NCI-H748 (cell line): ENCODE results near the gene GDF2.
A peak's percentile ranks its signal among the peaks of the same experiment; 100 is the strongest.

Experiments
- DNase-seq: peaks from one replicate; lab custom pipeline; 2025; ENCODE audit not compliant: unreplicated experiment; lab: John Stamatoyannopoulos, UW

Gene GDF2

DNA sequence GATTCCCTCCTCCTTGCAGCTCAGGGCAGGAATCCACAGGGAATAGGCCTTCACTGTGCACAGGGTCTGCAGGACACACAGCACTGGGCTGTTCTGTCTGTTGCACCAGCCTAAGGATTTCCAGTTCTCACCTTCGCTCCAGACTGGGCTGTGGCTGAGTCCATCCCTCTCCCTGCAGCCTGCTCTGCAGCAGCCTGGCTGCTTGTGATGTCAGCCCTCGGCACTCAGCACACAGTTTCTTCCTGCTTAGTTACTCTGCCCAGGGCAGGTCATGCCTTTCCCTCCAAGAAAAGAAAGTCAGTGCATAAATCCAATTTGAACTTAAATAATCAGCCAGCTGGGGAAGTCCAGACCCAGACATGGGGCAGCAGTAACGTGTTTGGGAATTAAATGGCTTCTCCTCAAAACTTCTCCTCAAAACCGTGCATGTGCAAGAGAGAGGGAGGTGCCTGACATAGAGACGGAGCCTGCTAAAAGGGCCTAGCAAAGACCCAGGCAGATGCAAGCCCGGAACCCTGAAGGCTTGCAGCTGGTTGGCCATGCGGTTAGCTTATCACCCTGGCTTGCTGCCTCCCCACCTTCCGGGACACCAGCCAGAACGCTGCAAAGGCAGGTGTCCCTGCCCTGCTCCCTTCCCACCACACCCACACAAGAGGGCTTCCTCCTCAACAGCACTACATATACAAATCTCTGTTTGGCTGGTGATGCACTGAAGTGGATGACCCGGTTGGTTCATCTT is 10.9 kb upstream of the GDF2 start:
- DNase-seq: peak; percentile 35

DNA sequence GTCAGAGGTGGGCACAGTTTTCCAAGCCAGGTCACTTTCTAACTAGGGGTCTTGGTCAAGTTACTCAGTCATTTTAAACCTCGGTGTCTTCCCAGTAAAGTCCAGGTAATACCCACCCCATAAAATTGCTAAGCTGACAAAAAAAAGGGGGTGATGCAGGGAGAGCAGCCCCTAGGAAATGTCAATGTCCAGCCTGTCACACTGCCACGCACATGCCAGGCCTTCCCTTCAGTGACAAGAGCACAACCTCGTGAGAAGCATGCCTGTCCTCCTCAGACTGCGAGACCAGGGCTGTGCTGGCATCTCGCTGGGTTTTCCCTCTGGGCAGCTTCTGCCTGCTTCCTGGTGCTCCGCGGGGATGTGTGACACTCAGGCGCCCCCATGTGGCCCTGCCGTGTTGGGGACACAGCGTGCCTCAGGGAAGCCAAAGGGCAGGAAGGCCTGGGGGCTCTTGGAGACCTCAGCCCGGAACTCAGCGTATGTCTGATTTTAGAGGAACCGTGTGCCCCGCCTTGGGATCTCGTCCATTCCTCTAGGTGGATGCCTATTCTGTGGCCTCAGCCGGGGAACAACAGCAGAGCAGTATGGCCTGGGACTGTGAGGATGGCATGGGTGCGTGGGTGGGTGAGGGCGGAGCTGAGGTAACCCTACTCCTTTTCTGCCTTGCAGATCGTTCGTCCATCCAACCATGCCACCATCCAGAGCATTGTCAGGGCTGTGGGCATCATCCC is 10.2 kb upstream of the GDF2 start:
- DNase-seq: peak; percentile 61

DNA sequence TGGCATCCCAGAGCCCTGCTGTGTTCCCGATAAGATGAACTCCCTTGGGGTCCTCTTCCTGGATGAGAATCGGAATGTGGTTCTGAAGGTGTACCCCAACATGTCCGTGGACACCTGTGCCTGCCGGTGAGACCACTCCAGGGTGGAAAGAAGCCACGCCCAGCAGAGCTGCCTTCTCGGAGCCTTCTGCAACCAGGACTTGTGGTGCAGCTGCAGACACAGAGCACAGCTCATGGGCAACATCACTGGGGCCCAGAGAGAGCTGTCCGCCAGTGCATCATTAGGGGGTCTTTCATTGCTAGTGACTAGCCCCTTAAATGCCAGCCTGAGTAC is 9.6 kb upstream of the GDF2 start:
- DNase-seq: no peak

DNA sequence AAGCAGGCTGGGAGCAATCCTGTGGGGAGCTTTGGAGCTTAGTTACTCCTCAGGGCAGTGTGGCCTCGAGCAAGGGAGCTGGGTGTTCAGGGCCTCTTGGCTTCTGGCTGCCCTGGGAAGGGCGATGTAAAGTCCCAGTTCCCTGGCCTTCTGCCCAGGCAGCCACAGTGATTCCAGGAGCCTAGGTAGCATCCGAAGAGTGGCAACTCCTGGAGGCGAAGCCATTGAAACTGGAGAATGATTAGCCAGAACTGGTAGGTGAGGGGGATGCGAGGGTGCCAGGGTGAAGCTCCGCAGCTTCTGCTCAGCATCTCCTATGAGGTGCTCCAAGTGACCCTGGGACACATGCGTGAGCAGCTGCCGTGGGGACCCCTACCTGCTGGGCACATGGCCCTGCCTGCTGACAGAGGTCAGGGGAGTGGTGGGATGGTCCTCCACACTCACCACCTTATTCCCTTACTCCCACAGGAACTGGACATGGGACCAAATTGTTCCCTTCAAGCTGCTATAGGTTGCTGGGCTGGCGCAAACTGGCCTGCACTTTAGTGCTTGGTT is 7.8 kb upstream of the GDF2 start:
- DNase-seq: no peak

DNA sequence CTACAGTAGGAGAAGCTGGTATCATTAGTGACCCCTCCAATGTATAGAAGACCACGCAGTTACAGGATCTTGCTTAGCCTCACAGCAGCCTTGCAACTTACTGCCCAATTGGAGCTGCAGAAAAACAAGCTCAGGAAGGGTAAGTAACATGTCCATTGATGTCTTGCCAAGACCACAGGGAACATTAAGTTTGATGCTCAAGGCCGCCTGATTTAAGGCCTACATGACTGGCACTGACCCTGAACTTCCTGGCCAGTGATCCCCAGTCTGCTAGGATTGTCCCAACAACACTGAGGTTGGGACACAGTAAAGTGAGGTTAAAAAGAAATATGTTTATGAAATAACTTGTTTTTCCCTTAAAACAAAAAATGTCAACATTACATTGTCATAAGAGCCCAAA is 6.8 kb upstream of the GDF2 start:
- no peak for DNase-seq

DNA sequence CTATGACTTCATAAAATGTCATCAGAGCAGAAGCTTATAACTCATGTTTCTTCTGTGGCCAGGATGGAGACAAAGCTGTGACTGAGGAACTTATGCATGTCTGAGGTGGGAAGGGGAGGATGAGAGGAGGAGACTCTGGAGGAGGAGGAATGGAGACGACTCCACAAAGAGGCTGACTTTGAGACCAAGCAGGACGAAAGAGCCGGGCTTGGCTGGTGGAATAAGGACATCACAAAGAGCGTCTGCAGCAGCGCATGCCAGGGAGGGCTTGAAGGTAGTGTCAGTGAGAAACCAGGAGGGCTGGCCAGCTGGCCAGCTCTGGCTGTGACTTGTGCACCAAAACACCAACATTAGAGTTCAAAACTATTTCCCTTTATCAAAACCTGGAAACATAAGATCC is 6.1 kb upstream of the GDF2 start:
- DNase-seq: no peak

DNA sequence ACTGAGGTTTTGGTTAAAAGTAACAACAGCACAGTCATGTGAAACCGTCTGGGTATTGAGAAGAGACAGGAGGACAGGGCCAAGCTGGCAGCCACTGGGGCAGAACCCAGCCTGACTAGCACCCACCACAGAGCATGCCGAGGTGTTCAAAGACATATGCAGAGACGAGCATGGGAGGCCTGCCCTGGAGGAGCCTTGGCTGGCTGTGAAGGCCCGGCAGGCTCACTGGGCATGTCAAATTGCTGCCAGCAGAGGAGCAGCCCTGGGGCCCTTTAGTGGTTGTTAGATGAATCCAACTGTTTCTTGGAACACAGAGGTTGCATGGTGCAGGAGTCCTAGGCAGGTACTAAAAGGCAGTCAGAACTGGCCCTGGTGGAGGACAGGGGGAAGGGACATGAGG is 5.0 kb upstream of the GDF2 start:
- DNase-seq: no peak

DNA sequence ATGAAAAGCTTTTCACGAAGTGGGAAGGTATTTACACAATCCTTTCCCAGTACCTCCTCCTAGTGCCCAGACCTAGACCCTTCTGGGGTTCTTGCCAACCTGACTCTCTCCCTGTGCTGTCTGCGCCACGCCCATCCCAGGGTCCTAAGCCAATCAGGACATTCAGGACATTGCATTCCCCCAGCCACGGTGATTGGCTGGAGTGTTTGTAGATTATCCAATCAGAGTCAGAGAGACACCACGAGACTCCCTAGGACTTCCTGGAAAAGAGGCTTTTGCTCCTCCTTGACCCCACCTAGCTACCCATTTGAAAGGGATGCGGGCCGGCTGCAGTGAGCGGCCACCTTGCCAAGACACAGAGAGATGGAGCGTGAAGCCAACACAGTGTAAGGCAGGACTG is 3.5 kb upstream of the GDF2 start:
- DNase-seq: peak; percentile 29

DNA sequence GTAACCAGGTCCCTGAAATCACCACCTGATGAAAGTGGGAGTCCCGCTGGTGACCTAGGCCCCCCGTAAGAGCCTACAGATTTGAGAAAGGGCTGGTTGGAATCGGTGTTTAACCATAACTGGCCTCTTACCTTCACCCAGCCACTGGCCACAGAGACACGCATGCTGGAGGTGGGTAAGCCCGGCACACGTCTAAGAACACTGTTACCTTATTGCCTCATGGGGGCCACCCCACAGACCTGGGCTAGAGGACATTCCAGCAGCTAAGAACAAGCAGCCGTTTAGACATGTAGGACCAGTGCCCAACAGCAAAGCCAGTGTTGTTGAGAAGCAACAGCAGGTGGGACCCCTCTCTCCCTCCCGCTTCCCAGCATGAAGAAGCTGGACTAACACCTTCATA is 2.5 kb upstream of the GDF2 start:
- DNase-seq: no peak

DNA sequence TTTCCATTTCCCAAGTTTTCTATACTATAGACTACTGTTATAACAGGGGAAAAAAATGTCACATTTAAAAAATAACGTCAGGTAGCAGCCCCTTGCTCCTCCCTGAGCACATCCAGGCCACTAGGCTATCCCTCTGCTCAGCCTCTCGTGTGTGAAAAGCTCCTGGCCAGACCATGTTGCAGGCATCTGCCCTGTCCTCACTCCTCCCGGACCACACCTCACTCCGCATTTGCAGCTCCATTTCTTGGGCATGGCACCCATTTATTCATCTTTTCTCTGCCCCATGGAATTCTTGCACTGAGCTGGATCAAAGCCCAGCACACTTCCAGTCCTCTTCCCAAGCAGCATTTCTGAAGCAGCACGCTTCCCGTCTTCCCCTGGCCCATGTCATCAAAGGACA is 1.4 kb upstream of the GDF2 start:
- DNase-seq: no peak

DNA sequence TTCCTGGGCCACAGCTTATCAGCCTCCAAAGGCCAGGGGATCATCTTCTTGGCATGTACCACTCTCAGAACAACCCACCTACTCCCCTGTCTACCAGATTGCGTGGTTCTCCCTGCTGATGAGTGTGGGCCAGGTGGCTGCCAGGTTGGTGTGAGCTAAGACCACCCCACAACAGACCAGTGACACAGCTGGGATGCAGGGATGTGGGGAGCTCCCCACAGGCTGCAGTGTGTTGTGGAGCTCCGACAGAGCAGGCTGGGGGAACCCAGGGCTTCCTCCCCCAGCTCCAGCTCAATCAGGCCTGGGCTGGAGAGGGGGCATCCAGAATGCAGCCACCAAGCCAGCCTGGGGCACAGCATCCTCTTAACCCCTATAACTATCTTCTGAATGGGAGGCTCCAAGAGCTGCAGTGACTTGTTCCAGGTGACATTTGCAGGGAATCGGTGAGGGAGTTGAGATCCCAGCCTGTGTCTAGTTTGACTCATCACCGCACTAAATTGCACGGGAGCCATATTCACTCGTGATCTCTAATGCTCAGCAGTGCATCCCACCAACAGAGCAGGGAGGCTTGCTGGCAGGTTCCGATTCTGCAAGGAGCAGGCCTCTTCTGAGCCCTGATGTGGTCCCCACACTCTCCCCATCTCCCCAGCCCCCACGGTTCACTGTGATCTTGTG is 596 bp upstream of the GDF2 start:
- DNase-seq: no peak

DNA sequence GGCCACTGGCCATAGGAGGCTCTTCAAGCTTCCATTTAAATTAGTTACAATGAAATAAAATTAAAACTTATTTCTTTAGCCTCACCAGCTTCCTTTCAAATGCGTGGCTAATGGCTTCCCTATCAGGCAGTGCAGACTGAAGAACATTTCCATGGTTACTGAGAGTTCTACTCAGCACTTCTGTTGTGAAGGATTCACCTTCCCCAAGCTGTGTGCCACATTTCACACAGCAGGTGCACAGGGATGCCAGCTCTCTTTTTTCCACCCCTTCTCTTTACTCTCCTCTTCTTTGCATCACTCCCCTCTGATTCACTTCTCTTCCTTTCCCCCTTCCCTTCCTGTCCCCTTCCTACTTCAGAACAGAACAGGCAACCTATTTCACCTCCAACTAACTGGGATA is 833 bp downstream of the GDF2 start:
- no peak for DNase-seq

DNA sequence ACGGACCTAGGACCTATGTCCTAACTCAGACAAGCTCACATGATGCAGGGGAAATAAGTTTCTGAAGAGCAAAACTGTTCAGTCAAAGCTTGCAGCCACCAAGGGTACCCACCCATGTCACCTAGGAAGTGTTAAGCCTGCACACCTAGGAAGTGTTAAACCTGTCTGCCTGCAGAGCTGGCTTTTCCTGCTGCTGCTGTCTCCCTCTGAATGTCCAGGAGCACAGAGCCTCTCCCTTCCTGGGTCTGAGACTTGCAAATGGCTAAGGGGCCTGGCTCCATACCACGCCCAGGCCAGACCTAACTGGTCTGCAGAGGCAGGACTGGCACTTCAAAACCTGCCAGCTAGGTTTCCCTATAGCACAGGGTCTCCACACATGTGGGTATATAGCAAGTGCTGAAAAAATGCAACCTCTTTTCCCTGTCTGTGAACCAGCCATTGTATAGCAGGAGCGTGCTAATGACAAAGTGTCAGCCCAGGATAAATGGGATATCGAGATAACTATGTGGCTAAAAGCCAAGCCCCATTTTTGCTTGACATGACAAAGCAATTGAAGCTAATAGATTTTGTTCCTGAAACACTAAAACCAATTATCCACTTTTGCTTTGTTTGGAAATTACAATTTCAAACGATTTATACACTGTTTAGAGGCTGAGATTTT is 1.5 kb downstream of the GDF2 start:
- DNase-seq: peak; percentile 22

DNA sequence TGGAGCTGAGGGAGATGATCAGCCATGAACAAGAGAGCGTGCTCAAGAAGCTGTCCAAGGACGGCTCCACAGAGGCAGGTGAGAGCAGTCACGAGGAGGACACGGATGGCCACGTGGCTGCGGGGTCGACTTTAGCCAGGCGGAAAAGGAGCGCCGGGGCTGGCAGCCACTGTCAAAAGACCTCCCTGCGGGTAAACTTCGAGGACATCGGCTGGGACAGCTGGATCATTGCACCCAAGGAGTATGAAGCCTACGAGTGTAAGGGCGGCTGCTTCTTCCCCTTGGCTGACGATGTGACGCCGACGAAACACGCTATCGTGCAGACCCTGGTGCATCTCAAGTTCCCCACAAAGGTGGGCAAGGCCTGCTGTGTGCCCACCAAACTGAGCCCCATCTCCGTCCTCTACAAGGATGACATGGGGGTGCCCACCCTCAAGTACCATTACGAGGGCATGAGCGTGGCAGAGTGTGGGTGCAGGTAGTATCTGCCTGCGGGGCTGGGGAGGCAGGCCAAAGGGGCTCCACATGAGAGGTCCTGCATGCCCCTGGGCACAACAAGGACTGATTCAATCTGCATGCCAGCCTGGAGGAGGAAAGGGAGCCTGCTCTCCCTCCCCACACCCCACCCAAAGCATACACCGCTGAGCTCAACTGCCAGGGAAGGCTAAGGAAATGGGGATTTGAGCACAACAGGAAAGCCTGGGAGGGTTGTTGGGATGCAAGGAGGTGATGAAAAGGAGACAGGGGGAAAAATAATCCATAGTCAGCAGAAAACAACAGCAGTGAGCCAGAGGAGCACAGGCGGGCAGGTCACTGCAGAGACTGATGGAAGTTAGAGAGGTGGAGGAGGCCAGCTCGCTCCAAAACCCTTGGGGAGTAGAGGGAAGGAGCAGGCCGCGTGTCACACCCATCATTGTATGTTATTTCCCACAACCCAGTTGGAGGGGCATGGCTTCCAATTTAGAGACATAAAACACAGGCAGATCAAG is 3.3 kb downstream of the GDF2 start:
- DNase-seq: no peak

DNA sequence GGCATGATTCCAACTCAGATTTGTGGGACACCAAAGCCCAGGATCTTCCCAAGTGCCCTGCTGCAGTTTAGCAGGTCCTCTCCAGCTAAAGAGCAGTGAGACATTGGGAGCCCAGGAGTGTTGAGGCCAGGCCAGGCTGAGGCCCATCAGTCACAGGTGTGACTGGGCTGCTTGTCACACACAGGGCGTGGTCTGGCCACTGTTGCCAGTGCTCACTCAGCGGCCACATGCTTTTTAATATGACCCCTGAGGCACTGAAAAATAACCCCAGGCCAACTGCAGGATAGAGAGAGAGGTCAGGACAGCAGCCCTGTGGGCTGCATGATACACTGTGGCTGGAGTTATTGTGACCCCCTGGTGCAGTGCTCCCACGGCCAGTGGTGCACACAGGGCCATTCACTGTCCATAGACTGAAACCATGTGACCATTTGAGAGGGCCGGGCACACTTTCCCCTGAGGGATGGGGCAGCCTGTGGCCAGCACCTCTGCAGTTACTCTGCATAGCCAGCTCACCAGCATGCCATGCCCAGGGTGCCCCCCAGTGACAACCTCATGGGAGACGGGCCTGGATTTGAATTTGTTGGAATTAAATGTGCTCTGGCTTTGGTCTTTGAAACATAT is 4.2 kb downstream of the GDF2 start:
- DNase-seq: no peak

DNA sequence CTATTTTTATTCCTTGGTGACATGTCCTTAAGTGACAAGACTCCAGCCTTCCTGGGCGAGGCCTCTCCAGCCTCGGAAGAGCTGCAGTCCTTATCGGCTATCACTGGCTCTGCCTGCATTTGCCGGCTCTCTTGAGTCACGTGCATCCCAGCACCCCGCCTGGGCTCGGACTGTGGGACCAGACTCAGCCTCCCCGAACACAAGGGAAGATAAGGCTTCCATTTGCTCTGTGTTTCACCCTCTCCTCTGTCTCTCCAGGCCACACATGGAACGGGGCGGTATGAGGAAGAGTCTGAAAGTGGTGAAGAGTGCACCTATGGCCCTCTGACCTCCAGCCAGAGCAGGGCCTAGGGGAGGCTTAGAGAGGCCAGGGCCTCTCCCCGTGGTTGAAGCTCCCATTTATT is 4.7 kb downstream of the GDF2 start:
- DNase-seq: no peak

DNA sequence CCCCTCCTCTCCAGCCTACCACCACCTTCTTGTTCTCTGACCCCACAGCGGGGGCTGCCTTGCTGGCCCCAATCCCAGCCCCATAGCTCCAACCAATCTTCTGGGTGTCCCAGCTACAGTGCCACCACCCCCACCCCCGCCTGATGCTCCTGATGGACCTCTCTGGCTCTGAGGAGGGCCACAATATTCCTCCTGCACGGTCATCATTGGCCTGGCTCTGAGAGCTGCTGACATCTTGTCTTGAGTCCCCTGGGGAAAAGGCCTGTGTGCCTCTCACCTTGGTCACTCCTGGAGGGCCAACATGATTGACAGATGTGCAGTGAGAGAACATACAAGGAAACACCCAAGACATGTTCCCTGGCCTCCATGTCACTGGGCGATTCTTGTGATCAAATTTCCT is 7.6 kb downstream of the GDF2 start:
- no peak for DNase-seq

DNA sequence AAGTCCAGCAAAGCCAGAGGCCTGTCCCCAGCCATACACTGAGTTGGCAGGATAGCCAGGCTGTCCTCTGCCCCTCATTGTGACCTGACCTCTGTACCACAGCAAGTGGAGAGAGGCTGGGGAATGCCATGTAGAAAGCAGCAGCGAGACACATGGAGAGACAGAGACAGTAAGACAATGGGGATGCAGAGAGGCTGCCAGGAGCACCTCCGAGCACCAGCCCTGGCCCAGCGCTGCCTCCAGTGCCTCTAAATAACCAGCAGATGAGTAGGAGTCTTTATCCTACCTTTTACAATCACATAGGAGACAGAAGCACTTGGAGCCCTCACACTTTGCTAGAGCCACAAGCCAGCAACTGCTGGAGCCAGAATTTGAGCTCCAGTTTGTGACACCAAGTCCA is 8.1 kb downstream of the GDF2 start:
- no peak for DNase-seq

DNA sequence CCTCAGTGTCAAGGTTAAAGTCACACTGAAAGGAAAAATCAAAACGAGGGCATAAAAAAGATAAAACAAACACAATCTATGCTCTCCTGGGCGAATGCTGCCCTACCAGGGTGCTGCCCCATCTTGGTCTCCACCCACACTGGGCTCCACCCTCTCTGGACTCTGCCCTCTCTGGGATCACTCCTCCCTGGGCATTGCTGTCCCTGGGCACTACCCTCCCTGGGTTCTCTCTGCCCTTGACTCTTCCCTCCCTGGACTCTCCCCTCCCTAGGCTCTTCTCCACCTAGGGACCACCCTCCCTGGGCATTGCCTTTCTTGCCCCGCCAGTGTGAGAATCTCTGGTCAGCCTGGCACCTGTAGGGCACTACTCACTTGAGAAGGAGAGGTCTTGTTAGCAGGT is 8.6 kb downstream of the GDF2 start:
- DNase-seq: no peak

DNA sequence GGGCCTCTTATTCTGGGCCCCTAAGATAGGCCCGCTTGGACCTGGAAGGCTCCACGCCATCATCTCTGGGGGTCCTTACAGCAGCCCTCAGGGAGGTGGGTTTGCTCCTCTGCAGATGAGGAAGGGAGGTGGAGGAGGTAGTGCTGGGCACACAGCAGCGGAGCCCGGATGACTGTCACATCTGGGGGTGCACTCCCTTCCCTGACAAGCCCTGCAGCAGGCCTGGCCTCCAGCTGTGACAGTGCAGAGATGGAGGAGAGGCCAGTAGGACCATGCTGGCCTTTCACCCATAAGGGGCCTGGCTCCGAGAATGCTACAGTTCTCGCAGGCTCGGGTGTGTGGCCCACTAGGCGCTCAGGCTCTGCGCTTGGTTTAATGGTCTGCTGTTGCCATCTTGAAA is 9.2 kb downstream of the GDF2 start:
- no peak for DNase-seq
